ENCODE results near the gene NUP98.
A peak's percentile ranks its signal among the peaks of the same experiment; 100 is the strongest.

NUP98 gene

DNA sequence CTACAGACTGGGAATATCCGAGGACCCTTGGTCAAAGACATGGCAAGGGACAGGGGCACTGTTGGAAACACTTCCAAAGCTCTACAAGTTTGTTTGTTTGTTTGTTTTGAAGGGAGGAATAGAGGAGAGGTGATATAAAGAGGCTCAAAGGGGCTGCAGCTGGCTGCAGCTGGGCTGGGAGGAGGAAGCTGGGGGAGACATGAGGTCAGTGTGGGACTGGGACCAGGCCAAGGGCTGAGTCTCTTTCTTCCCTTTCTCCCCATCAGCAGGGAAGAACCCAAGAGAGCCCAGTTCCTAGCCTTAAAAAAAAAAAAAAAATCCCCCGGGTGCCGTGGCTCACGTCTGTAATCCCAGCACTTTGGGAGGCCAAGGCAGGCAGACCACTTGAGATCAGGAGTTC, 38.4 kb upstream of the NUP98 start:
- no peak overlapping the region for H3K4ac ChIP-seq (ENCODE audit: low read depth, low read length)
- no peak overlapping the region for H2BK120ac ChIP-seq (ENCODE audit: low read depth, low read length)
- no peak overlapping the region for H3K9ac ChIP-seq (ENCODE audit: low read length)
- H3K18ac ChIP-seq (ENCODE audit: low read length), result no peak overlapping the region
- H2BK15ac ChIP-seq (replicated peaks; ENCODE audit: low read depth), result no peak overlapping the region
- H3K4me1 ChIP-seq (ENCODE audit: control insufficient read depth, low read depth, low read length), result peaks cover 28% of the 10 kb centered on the region
- no peak overlapping the region for H3K27ac ChIP-seq (ENCODE audit: low read depth, low read length)
- no peak overlapping the region for H3K23ac ChIP-seq (ENCODE audit: low read length)
- peaks cover 4% of the 10 kb centered on the region for H3K36me3 ChIP-seq (ENCODE audit: control insufficient read depth, insufficient read depth, low read length)
- H2BK5ac ChIP-seq (ENCODE audit: low read length), result no peak overlapping the region
- no peaks in the 10 kb centered on the region for H3K27me3 ChIP-seq (ENCODE audit: insufficient read depth, low read length, poor library complexity)
- H4K5ac ChIP-seq (ENCODE audit: low read length), result no peak overlapping the region
- DNase-seq, result no peak
- no peak overlapping the region for H4K8ac ChIP-seq (ENCODE audit: low read depth, low read length)
- H3K56ac ChIP-seq (ENCODE audit: low read length), result peak overlapping the region; percentile 8
- WGBS (ENCODE audit: extremely low coverage, insufficient coverage, low lambda C conversion rate), result no CpG with 5 or more reads among the region's 4 CpGs
- peaks cover 40% of the 10 kb centered on the region for H3K79me2 ChIP-seq (ENCODE audit: control insufficient read depth, insufficient read depth, low read length)
- peaks cover 62% of the 10 kb centered on the region for H3K79me1 ChIP-seq (ENCODE audit: low read length)
- no peak overlapping the region for H3K4me2 ChIP-seq (ENCODE audit: low read length)
- H3K4me3 ChIP-seq (ENCODE audit: low read length), result no peak overlapping the region
- no peak overlapping the region for H2AK5ac ChIP-seq (ENCODE audit: low read length)

DNA sequence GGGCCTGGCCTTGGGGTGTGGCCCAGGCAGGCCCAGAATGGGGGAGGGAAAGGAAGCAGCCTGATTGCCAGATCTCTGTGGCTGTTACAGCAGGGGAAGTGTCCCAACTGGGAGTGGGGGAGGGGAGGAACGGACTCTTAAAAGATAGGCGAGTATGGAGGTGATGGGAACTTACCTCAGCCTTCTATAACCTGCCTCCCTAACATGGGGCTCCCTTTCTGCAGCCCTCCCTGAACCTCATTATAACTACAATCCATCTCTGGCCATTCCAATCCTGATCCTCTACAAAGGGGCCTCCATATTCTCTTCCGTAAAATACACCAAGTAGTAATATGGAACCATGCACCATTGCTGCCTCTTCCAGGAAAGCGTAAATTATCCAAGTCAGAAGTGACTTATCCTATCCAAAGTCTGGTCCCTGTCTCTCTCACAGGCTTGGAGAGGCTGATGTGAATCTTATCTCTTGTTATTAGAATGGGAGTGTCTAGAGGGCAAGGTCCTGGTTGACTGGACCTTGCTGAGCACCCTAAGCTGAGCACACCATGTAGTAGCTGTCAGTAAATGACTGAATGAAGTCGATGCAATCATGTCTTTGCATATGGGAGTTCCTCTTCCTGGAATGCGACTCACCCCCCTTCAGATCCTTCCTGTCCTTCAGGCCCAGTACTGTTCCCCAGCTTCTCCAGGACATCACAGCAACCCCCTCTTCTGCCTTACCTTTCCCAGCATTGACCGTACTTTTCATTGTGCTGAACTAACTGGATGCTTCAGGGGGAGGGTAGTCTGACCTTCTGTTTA, 37.5 kb upstream of the NUP98 start:
- Histone ChIP-seq H4K5ac (ENCODE audit: low read length) (no peak overlapping the region), H2BK15ac (replicated peaks; ENCODE audit: low read depth) (no peak overlapping the region), H3K4me2 (ENCODE audit: low read length) (no peak overlapping the region), H4K8ac (ENCODE audit: low read depth, low read length) (no peak overlapping the region), H3K79me1 (ENCODE audit: low read length) (peaks cover 58% of the 10 kb centered on the region), H3K23ac (ENCODE audit: low read length) (no peak overlapping the region), H3K56ac (ENCODE audit: low read length) (peak overlapping the region; percentile 17), H3K4me3 (ENCODE audit: low read length) (no peak overlapping the region), H3K79me2 (ENCODE audit: control insufficient read depth, insufficient read depth, low read length) (peaks cover 36% of the 10 kb centered on the region), H3K27ac (ENCODE audit: low read depth, low read length) (no peak overlapping the region), H3K9ac (ENCODE audit: low read length) (no peak overlapping the region), H2AK5ac (ENCODE audit: low read length) (no peak overlapping the region), H3K4ac (ENCODE audit: low read depth, low read length) (no peak overlapping the region), H3K27me3 (ENCODE audit: insufficient read depth, low read length, poor library complexity) (no peaks in the 10 kb centered on the region), H2BK120ac (ENCODE audit: low read depth, low read length) (no peak overlapping the region), H3K36me3 (ENCODE audit: control insufficient read depth, insufficient read depth, low read length) (peaks cover 4% of the 10 kb centered on the region), H3K4me1 (ENCODE audit: control insufficient read depth, low read depth, low read length) (peaks cover 26% of the 10 kb centered on the region), H3K18ac (ENCODE audit: low read length) (peak overlapping the region; percentile 1), H2BK5ac (ENCODE audit: low read length) (no peak overlapping the region)
- DNase-seq, result peak; percentile 69
- no CpG with 5 or more reads among the region's 7 CpGs for WGBS (ENCODE audit: extremely low coverage, insufficient coverage, low lambda C conversion rate)

DNA sequence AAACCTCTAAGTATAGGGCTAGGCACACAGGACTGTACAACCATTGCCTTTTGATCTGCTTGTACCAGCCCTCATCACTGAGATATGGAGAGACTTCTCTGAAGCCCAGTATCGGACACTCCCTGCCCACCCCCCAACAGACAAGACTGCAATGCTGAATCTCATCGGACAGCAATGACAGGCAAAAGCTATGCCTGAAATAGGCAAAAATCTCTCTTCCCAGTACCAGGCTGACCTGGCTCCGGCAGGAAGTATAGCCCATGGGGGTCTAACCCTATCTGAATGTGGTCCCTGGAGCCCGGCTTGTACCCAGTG, 37.0 kb upstream of the NUP98 start:
- no CpG with 5 or more reads among the region's 4 CpGs for WGBS (ENCODE audit: extremely low coverage, insufficient coverage, low lambda C conversion rate)
- Histone ChIP-seq H3K23ac (ENCODE audit: low read length) (no peak overlapping the region), H3K79me2 (ENCODE audit: control insufficient read depth, insufficient read depth, low read length) (peaks cover 32% of the 10 kb centered on the region), H3K4me1 (ENCODE audit: control insufficient read depth, low read depth, low read length) (peaks cover 24% of the 10 kb centered on the region), H3K4me2 (ENCODE audit: low read length) (no peak overlapping the region), H2BK15ac (replicated peaks; ENCODE audit: low read depth) (no peak overlapping the region), H3K36me3 (ENCODE audit: control insufficient read depth, insufficient read depth, low read length) (peaks cover 4% of the 10 kb centered on the region), H4K5ac (ENCODE audit: low read length) (no peak overlapping the region), H3K9ac (ENCODE audit: low read length) (no peak overlapping the region), H3K4ac (ENCODE audit: low read depth, low read length) (no peak overlapping the region), H3K27ac (ENCODE audit: low read depth, low read length) (no peak overlapping the region), H2BK5ac (ENCODE audit: low read length) (no peak overlapping the region), H3K4me3 (ENCODE audit: low read length) (no peak overlapping the region), H3K56ac (ENCODE audit: low read length) (peak overlapping the region; percentile 17), H4K8ac (ENCODE audit: low read depth, low read length) (no peak overlapping the region), H2AK5ac (ENCODE audit: low read length) (no peak overlapping the region), H3K27me3 (ENCODE audit: insufficient read depth, low read length, poor library complexity) (no peaks in the 10 kb centered on the region), H3K18ac (ENCODE audit: low read length) (peak overlapping the region; percentile 1), H2BK120ac (ENCODE audit: low read depth, low read length) (no peak overlapping the region), H3K79me1 (ENCODE audit: low read length) (peaks cover 55% of the 10 kb centered on the region)
- no peak for DNase-seq

DNA sequence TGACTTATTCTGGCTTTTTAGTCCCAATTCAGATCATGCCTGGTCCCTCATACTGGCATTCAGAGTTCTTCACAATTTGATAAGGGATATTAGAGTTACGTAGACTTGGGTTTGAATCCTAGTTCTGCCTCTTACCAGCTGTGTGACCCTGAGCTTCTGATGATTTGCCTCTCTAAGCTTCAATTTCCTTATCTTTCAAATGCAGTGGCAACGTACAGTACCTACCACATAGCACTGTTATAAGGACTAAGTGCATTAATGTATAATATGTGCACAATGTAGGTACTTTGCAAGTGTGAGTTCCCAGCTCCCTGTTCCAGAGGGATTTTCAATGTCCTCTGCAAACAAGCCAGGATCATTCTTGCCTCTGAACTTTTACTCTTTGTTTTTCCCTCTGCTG, 36.1 kb upstream of the NUP98 start:
- no peak overlapping the region for H2BK15ac ChIP-seq (replicated peaks; ENCODE audit: low read depth)
- WGBS (ENCODE audit: extremely low coverage, insufficient coverage, low lambda C conversion rate), result no CpG with 5 or more reads among the region's 2 CpGs
- no peak overlapping the region for H3K27ac ChIP-seq (ENCODE audit: low read depth, low read length)
- DNase-seq, result no peak
- H2BK5ac ChIP-seq (ENCODE audit: low read length), result no peak overlapping the region
- H4K5ac ChIP-seq (ENCODE audit: low read length), result no peak overlapping the region
- no peak overlapping the region for H3K4ac ChIP-seq (ENCODE audit: low read depth, low read length)
- H3K79me2 ChIP-seq (ENCODE audit: control insufficient read depth, insufficient read depth, low read length), result peaks cover 24% of the 10 kb centered on the region
- no peak overlapping the region for H4K8ac ChIP-seq (ENCODE audit: low read depth, low read length)
- H2BK120ac ChIP-seq (ENCODE audit: low read depth, low read length), result no peak overlapping the region
- H3K4me3 ChIP-seq (ENCODE audit: low read length), result no peak overlapping the region
- H3K4me1 ChIP-seq (ENCODE audit: control insufficient read depth, low read depth, low read length), result peaks cover 24% of the 10 kb centered on the region
- peaks cover 47% of the 10 kb centered on the region for H3K79me1 ChIP-seq (ENCODE audit: low read length)
- no peak overlapping the region for H3K18ac ChIP-seq (ENCODE audit: low read length)
- no peak overlapping the region for H2AK5ac ChIP-seq (ENCODE audit: low read length)
- H3K36me3 ChIP-seq (ENCODE audit: control insufficient read depth, insufficient read depth, low read length), result peaks cover 4% of the 10 kb centered on the region
- H3K23ac ChIP-seq (ENCODE audit: low read length), result no peak overlapping the region
- no peak overlapping the region for H3K56ac ChIP-seq (ENCODE audit: low read length)
- no peak overlapping the region for H3K9ac ChIP-seq (ENCODE audit: low read length)
- H3K4me2 ChIP-seq (ENCODE audit: low read length), result no peak overlapping the region
- no peaks in the 10 kb centered on the region for H3K27me3 ChIP-seq (ENCODE audit: insufficient read depth, low read length, poor library complexity)

DNA sequence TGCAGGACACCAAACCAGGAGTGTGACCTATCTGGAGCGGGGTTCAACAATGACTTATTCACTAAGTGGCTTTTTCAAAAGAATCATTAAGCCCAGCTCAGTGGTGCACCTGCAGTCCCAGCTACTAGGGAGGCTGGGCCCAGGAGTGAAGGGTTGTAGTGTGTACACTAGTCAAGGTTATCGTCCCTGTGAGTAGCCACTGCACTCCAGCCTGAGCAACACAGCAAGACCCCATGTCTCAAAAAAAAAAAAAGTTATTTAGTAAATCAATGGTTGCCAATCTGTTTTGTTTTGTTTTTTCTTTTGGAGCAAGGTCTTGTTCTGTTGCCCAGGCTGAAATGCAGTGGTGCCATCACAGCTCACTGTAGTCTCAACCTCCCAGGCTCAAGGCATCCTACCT, 35.5 kb upstream of the NUP98 start:
- no peak overlapping the region for H3K56ac ChIP-seq (ENCODE audit: low read length)
- H3K79me1 ChIP-seq (ENCODE audit: low read length), result peaks cover 41% of the 10 kb centered on the region
- no peak overlapping the region for H2BK120ac ChIP-seq (ENCODE audit: low read depth, low read length)
- H3K23ac ChIP-seq (ENCODE audit: low read length), result no peak overlapping the region
- H3K79me2 ChIP-seq (ENCODE audit: control insufficient read depth, insufficient read depth, low read length), result peaks cover 18% of the 10 kb centered on the region
- no peak overlapping the region for H3K4ac ChIP-seq (ENCODE audit: low read depth, low read length)
- peaks cover 20% of the 10 kb centered on the region for H3K4me1 ChIP-seq (ENCODE audit: control insufficient read depth, low read depth, low read length)
- no peak for DNase-seq
- no CpG with 5 or more reads among the region's 2 CpGs for WGBS (ENCODE audit: extremely low coverage, insufficient coverage, low lambda C conversion rate)
- no peak overlapping the region for H2BK5ac ChIP-seq (ENCODE audit: low read length)
- no peak overlapping the region for H3K4me3 ChIP-seq (ENCODE audit: low read length)
- no peak overlapping the region for H3K18ac ChIP-seq (ENCODE audit: low read length)
- H3K36me3 ChIP-seq (ENCODE audit: control insufficient read depth, insufficient read depth, low read length), result peaks cover 5% of the 10 kb centered on the region
- no peaks in the 10 kb centered on the region for H3K27me3 ChIP-seq (ENCODE audit: insufficient read depth, low read length, poor library complexity)
- H4K5ac ChIP-seq (ENCODE audit: low read length), result no peak overlapping the region
- H2AK5ac ChIP-seq (ENCODE audit: low read length), result no peak overlapping the region
- no peak overlapping the region for H2BK15ac ChIP-seq (replicated peaks; ENCODE audit: low read depth)
- H3K9ac ChIP-seq (ENCODE audit: low read length), result no peak overlapping the region
- H3K4me2 ChIP-seq (ENCODE audit: low read length), result no peak overlapping the region
- no peak overlapping the region for H3K27ac ChIP-seq (ENCODE audit: low read depth, low read length)
- no peak overlapping the region for H4K8ac ChIP-seq (ENCODE audit: low read depth, low read length)
